ENCODE measurements around the gene PDGFA. TPM values are rescaled to one million over a fixed set of nuclear protein-coding genes. Genes with fewer than 3 reads are reported as not detected.

The PDGFA gene
- total and polyA plus RNA-seq, 4 experiments from 2014 or later: 0.20 TPM; not detected in 3

- H3K36me3 ChIP-seq (ENCODE audit: insufficient read depth, low read length): no peaks in the 10 kb centered on the region
- no peaks in the 10 kb centered on the region for H3K9me3 ChIP-seq (ENCODE audit: control insufficient read depth in 1 of 2, low read length in 2 of 2)
- H3K27ac ChIP-seq (ENCODE audit: low read depth, low read length): no peak overlapping the region
- Mint-ChIP-seq H3K27me3 (peaks cover 0 to 2% of the 10 kb centered on the region in 2 donors), H3K9me3 (no peaks in the 10 kb centered on the region), H3K36me3 (no peaks in the 10 kb centered on the region), H3K4me1 (no peaks in the 10 kb centered on the region), H3K4me3 (peak overlapping the region in 2 of 8 donors; percentile 45 to 48), H3K27ac (no peak overlapping the region)
- DNase-seq: no peak
- intact Hi-C loops (cut with micrococcal nuclease): no loop called here
- ChIA-PET CTCF (ENCODE audit: partially characterized antibody) (interaction anchor here (0.6 kb wide), 1 partner anchor 41 kb away, joined by 3 read pairs; no protein-coding TSS in a partner anchor), POLR2A (ENCODE audit: partially characterized antibody) (no interaction called here)
- H3K4me1 ChIP-seq (ENCODE audit: insufficient read depth, low read length): no peaks in the 10 kb centered on the region
- H3K27me3 ChIP-seq (ENCODE audit: insufficient read depth, low read length): no peaks in the 10 kb centered on the region
- H3K4me3 ChIP-seq (ENCODE audit: low read length in 2 of 2): no peak overlapping the region
Observed at GRCh38 chr7:491958-492713, 27.5 kb downstream of the PDGFA start.

GRCh38 chr7:491292-491957 is 28.2 kb downstream of the PDGFA start:
- Mint-ChIP-seq H3K36me3 (no peaks in the 10 kb centered on the region), H3K4me1 (no peaks in the 10 kb centered on the region), H3K9me3 (no peaks in the 10 kb centered on the region), H3K27ac (no peak overlapping the region), H3K4me3 (no peak overlapping the region), H3K27me3 (peaks cover 3% of the 10 kb centered on the region in 2 donors)
- Histone ChIP-seq H3K4me3 (ENCODE audit: low read length in 2 of 2) (no peak overlapping the region), H3K9me3 (ENCODE audit: control insufficient read depth in 1 of 2, low read length in 2 of 2) (no peaks in the 10 kb centered on the region), H3K27me3 (ENCODE audit: insufficient read depth, low read length) (no peaks in the 10 kb centered on the region), H3K4me1 (ENCODE audit: insufficient read depth, low read length) (no peaks in the 10 kb centered on the region), H3K36me3 (ENCODE audit: insufficient read depth, low read length) (no peaks in the 10 kb centered on the region), H3K27ac (ENCODE audit: low read depth, low read length) (no peak overlapping the region)
- ChIA-PET POLR2A (ENCODE audit: partially characterized antibody) (interaction anchor here (0.8 kb wide), 1 partner anchor 19 kb away, joined by 3 read pairs; no protein-coding TSS in a partner anchor), CTCF (ENCODE audit: partially characterized antibody) (no interaction called here)
- intact Hi-C loops (cut with micrococcal nuclease): no loop called here
- DNase-seq: no peak

- intact Hi-C loops (cut with micrococcal nuclease): no loop called here
- DNase-seq: no peak
- no peaks in the 10 kb centered on the region for H3K27me3 ChIP-seq (ENCODE audit: insufficient read depth, low read length)
- Mint-ChIP-seq H3K9me3 (no peaks in the 10 kb centered on the region), H3K27ac (no peak overlapping the region), H3K4me3 (no peak overlapping the region), H3K4me1 (no peaks in the 10 kb centered on the region), H3K36me3 (no peaks in the 10 kb centered on the region), H3K27me3 (peaks cover 3% of the 10 kb centered on the region in 2 donors)
- H3K4me3 ChIP-seq (ENCODE audit: low read length in 2 of 2): no peak overlapping the region
- no peak overlapping the region for H3K27ac ChIP-seq (ENCODE audit: low read depth, low read length)
- H3K9me3 ChIP-seq (ENCODE audit: control insufficient read depth in 1 of 2, low read length in 2 of 2): no peaks in the 10 kb centered on the region
- ChIA-PET POLR2A (ENCODE audit: partially characterized antibody) (interaction anchor here (0.8 kb wide), 1 partner anchor 18 kb away, joined by 3 read pairs; no protein-coding TSS in a partner anchor), CTCF (ENCODE audit: partially characterized antibody) (no interaction called here)
- H3K4me1 ChIP-seq (ENCODE audit: insufficient read depth, low read length): no peaks in the 10 kb centered on the region
- no peaks in the 10 kb centered on the region for H3K36me3 ChIP-seq (ENCODE audit: insufficient read depth, low read length)
Observed at GRCh38 chr7:490461-491291, 29.0 kb downstream of the PDGFA start.

GRCh38 chr7:489876-490275 is 29.8 kb downstream of the PDGFA start:
- Histone ChIP-seq H3K4me1 (ENCODE audit: insufficient read depth, low read length) (no peaks in the 10 kb centered on the region), H3K9me3 (ENCODE audit: control insufficient read depth in 1 of 2, low read length in 2 of 2) (no peaks in the 10 kb centered on the region), H3K27me3 (ENCODE audit: insufficient read depth, low read length) (no peaks in the 10 kb centered on the region), H3K36me3 (ENCODE audit: insufficient read depth, low read length) (no peaks in the 10 kb centered on the region), H3K27ac (ENCODE audit: low read depth, low read length) (no peak overlapping the region), H3K4me3 (ENCODE audit: low read length in 2 of 2) (no peak overlapping the region)
- peaks cover 3% of the 10 kb centered on the region in 2 donors for H3K27me3 Mint-ChIP-seq
- H3K9me3 Mint-ChIP-seq: no peaks in the 10 kb centered on the region
- intact Hi-C loops (cut with micrococcal nuclease): no loop called here
- no peaks in the 10 kb centered on the region for H3K4me1 Mint-ChIP-seq
- POLR2A ChIA-PET (ENCODE audit: partially characterized antibody): no interaction called here
- no peak overlapping the region for H3K27ac Mint-ChIP-seq
- no peak overlapping the region for H3K4me3 Mint-ChIP-seq
- no peak for DNase-seq
- CTCF ChIA-PET (ENCODE audit: partially characterized antibody): no interaction called here
- no peaks in the 10 kb centered on the region for H3K36me3 Mint-ChIP-seq

GRCh38 chr7:486216-486743 is 33.4 kb downstream of the PDGFA start:
- H3K4me3 Mint-ChIP-seq: no peak overlapping the region
- CTCF ChIA-PET (ENCODE audit: partially characterized antibody): no interaction called here
- H3K27ac Mint-ChIP-seq: no peak overlapping the region
- H3K9me3 ChIP-seq (ENCODE audit: control insufficient read depth in 1 of 2, low read length in 2 of 2): no peaks in the 10 kb centered on the region
- no peaks in the 10 kb centered on the region for H3K4me1 Mint-ChIP-seq
- no peak for DNase-seq
- no peak overlapping the region for H3K4me3 ChIP-seq (ENCODE audit: low read length in 2 of 2)
- peaks cover 0 to 7% of the 10 kb centered on the region in 2 donors for H3K36me3 Mint-ChIP-seq
- no peaks in the 10 kb centered on the region for H3K27me3 ChIP-seq (ENCODE audit: insufficient read depth, low read length)
- POLR2A ChIA-PET (ENCODE audit: partially characterized antibody): no interaction called here
- H3K4me1 ChIP-seq (ENCODE audit: insufficient read depth, low read length): no peaks in the 10 kb centered on the region
- peaks cover 0 to 8% (median 4%) of the 10 kb centered on the region in 8 donors for H3K9me3 Mint-ChIP-seq
- intact Hi-C loops (cut with micrococcal nuclease): no loop called here
- H3K36me3 ChIP-seq (ENCODE audit: insufficient read depth, low read length): no peaks in the 10 kb centered on the region
- no peak overlapping the region for H3K27ac ChIP-seq (ENCODE audit: low read depth, low read length)
- peaks cover 4 to 9% of the 10 kb centered on the region in 2 donors for H3K27me3 Mint-ChIP-seq

GRCh38 chr7:485188-486081 is 34.2 kb downstream of the PDGFA start:
- H3K27me3 Mint-ChIP-seq: peaks cover 4 to 9% of the 10 kb centered on the region in 2 donors
- peaks cover 0 to 7% of the 10 kb centered on the region in 2 donors for H3K36me3 Mint-ChIP-seq
- ChIA-PET POLR2A (ENCODE audit: partially characterized antibody) (no interaction called here), CTCF (ENCODE audit: partially characterized antibody) (no interaction called here)
- no peak overlapping the region for H3K27ac ChIP-seq (ENCODE audit: low read depth, low read length)
- no peak overlapping the region for H3K27ac Mint-ChIP-seq
- no peak for DNase-seq
- no peak overlapping the region for H3K4me3 ChIP-seq (ENCODE audit: low read length in 2 of 2)
- no peaks in the 10 kb centered on the region for H3K27me3 ChIP-seq (ENCODE audit: insufficient read depth, low read length)
- H3K9me3 ChIP-seq (ENCODE audit: control insufficient read depth in 1 of 2, low read length in 2 of 2): no peaks in the 10 kb centered on the region
- H3K9me3 Mint-ChIP-seq: peaks cover 0 to 8% (median 4%) of the 10 kb centered on the region in 8 donors
- intact Hi-C loops (cut with micrococcal nuclease): no loop called here
- no peaks in the 10 kb centered on the region for H3K4me1 Mint-ChIP-seq
- H3K4me3 Mint-ChIP-seq: no peak overlapping the region
- no peaks in the 10 kb centered on the region for H3K36me3 ChIP-seq (ENCODE audit: insufficient read depth, low read length)
- no peaks in the 10 kb centered on the region for H3K4me1 ChIP-seq (ENCODE audit: insufficient read depth, low read length)
